Esophagus muscularis mucosa (tissue), 4 donors: ENCODE data around the gene PTOV1. TPM values are rescaled to one million over a fixed set of nuclear protein-coding genes. Genes with fewer than 3 reads are reported as not detected.

ENCODE experiments used
- DNase-seq: peaks from one replicate; pipeline ENCODE4 v3.0.0-alpha.2; 2017; ENCODE audit errors: extremely low spot score
- H3K27ac ChIP-seq, 4 donors: fragments of 200-600 bp; sonication (generic); replicated peaks in 1 of 4; 1 replicate in 3 of 4; 2 replicates in 1 of 4; pipeline ENCODE4 v1.5.1; 2016 to 2019; ENCODE audit warnings: mild to moderate bottlenecking in 1 of 4
- H3K27me3 ChIP-seq, 4 donors: fragments of 200-600 bp; sonication (generic); one replicate each; pipeline versions ENCODE4 v1.5.1 to v1.6.0; 2016 to 2019
- H3K36me3 ChIP-seq, 4 donors: fragments of 200-600 bp; sonication (generic); one replicate each; pipeline ENCODE4 v1.5.1; 2016 to 2019
- H3K4me1 ChIP-seq, 4 donors: fragments of 200-600 bp; sonication (generic); one replicate each; pipeline ENCODE4 v1.5.1; 2016 to 2019
- H3K4me3 ChIP-seq, 4 donors: fragments of 200-600 bp; sonication (generic); 1 replicate in 2 of 4; 2 replicates in 2 of 4; pipeline ENCODE4 v1.5.1; 2016 to 2019; ENCODE audit warnings: mild to moderate bottlenecking in 4 of 4, moderate library complexity in 1 of 4
- H3K9me3 ChIP-seq, 4 donors: fragments of 200-600 bp; sonication (generic); 1 replicate in 3 of 4; 2 replicates in 1 of 4; pipeline ENCODE4 v1.5.1; 2016 to 2019
- CTCF ChIP-seq, 3 experiments: fragments of 200-600 bp in 2 of 3; fragments of 450-650 bp in 1 of 3; sonication (generic) in 2 of 3; IDR thresholded peaks; one replicate each; pipeline ENCODE4 v1.5.1; 2017 to 2019; ENCODE audit warnings: antibody characterized with exemption in 3 of 3, mild to moderate bottlenecking in 2 of 3, moderate library complexity in 1 of 3
- EP300 ChIP-seq: sonication (generic); formaldehyde crosslinking; IDR thresholded peaks from one replicate; pipeline ENCODE4 v1.6.1; 2017; ENCODE audit warnings: antibody characterized with exemption
- POLR2A ChIP-seq: fragments of 450-650 bp; IDR thresholded peaks from one replicate; pipeline ENCODE4 v1.6.1; 2017; ENCODE audit warnings: antibody characterized with exemption, moderate library complexity, mild to moderate bottlenecking, low read depth
- POLR2AphosphoS5 ChIP-seq, 2 donors: sonication (generic); formaldehyde crosslinking; IDR thresholded peaks; one replicate each; pipeline ENCODE4 v1.6.1; 2017; ENCODE audit warnings: antibody characterized with exemption in 2 of 2
- WGBS: methylation state at CpG from one replicate; pipeline ENCODE4 v1.1.5; 2018; 5-methylcytosine and 5-hydroxymethylcytosine counted together
- intact Hi-C: fragments of 100-400 bp; cut with DNase I; formaldehyde crosslinking; loops from one replicate; pipeline ENCODE4 v1.15.1; 2023
- total RNA-seq, 4 donors: library from RNA; depleted of rRNA; stranded (reverse); fragments of >200 nt; gene quantifications; one replicate each; pipeline versions ENCODE4 v1.1.0 to v1.2.1, GENCODE V29; 2016

The PTOV1 gene
- total RNA-seq, 4 donors from 2014 or later: 60.5 to 102 (median 84.4) TPM

GRCh38 chr19:49861541-49862378 lies 10.8 kb downstream of the PTOV1 start:
- 80% methylated on average over 27 of the region's 60 CpGs for WGBS
- TF ChIP-seq POLR2AphosphoS5 (IDR thresholded peaks at IDR 0.05): no peak
- no peak for TF ChIP-seq CTCF (IDR thresholded peaks at IDR 0.05)
- TF ChIP-seq EP300: no peak
- TF ChIP-seq POLR2A: no peak
- DNase-seq: no peak
- Histone ChIP-seq H3K9me3 (no peaks in the 10 kb centered on the region), H3K4me3 (no peak overlapping the region), H3K4me1 (peaks cover 21 to 47% (median 39%) of the 10 kb centered on the region in 4 donors), H3K36me3 (peaks cover 30 to 83% (median 81%) of the 10 kb centered on the region in 4 donors), H3K27me3 (no peaks in the 10 kb centered on the region), H3K27ac (peak overlapping the region; percentile 70 to 77 (median 74))
- intact Hi-C loops: no loop called here

GRCh38 chr19:49862391-49863253 lies 11.7 kb downstream of the PTOV1 start:
- 76% methylated on average over 38 of the region's 49 CpGs for WGBS
- Histone ChIP-seq H3K4me3 (no peak overlapping the region), H3K9me3 (no peaks in the 10 kb centered on the region), H3K27ac (peak overlapping the region in 1 of 4 donors; percentile 77), H3K36me3 (peaks cover 30 to 75% (median 72%) of the 10 kb centered on the region in 4 donors), H3K27me3 (no peaks in the 10 kb centered on the region), H3K4me1 (peaks cover 22 to 51% (median 42%) of the 10 kb centered on the region in 4 donors)
- TF ChIP-seq EP300 (no peak), CTCF (IDR thresholded peaks at IDR 0.05) (peak in 1 of 3 experiments; percentile 9), POLR2A (no peak)
- DNase-seq: no peak
- intact Hi-C loops: no loop called here

GRCh38 chr19:49863254-49863934 lies 12.4 kb downstream of the PTOV1 start:
- no peak overlapping the region for H3K27ac ChIP-seq
- H3K4me3 ChIP-seq: no peak overlapping the region
- TF ChIP-seq POLR2AphosphoS5 (IDR thresholded peaks at IDR 0.05): no peak
- no peak for TF ChIP-seq CTCF (IDR thresholded peaks at IDR 0.05)
- no peak for TF ChIP-seq POLR2A
- no peak for TF ChIP-seq EP300
- H3K9me3 ChIP-seq: no peaks in the 10 kb centered on the region
- H3K36me3 ChIP-seq: peaks cover 28 to 67% (median 64%) of the 10 kb centered on the region in 4 donors
- intact Hi-C loops: no loop called here
- DNase-seq: no peak
- H3K4me1 ChIP-seq: peaks cover 29 to 59% (median 50%) of the 10 kb centered on the region in 4 donors
- H3K27me3 ChIP-seq: no peaks in the 10 kb centered on the region
- WGBS: 89% methylated on average over 24 of the region's 24 CpGs

GRCh38 chr19:49863935-49864320 lies 13.0 kb downstream of the PTOV1 start:
- TF ChIP-seq POLR2AphosphoS5 (IDR thresholded peaks at IDR 0.05) (no peak), EP300 (no peak), CTCF (IDR thresholded peaks at IDR 0.05) (no peak), POLR2A (no peak)
- Histone ChIP-seq H3K4me3 (no peak overlapping the region), H3K27ac (no peak overlapping the region), H3K27me3 (no peaks in the 10 kb centered on the region), H3K9me3 (no peaks in the 10 kb centered on the region), H3K4me1 (peaks cover 34 to 64% (median 55%) of the 10 kb centered on the region in 4 donors), H3K36me3 (peaks cover 23 to 62% (median 59%) of the 10 kb centered on the region in 4 donors)
- WGBS: 85% methylated on average over 5 of the region's 17 CpGs
- intact Hi-C loops: no loop called here
- DNase-seq: no peak
